HG03095 (cell line): Measurements from ENCODE around the gene TSKS.
"Not testable (repeated sequence)": the region's sequence is repeated elsewhere in the genome, so short reads cannot be mapped to it uniquely, and the experiment has no call there.

Experiments used
- ATAC-seq: cut with Tn5 transposase; IDR thresholded peaks from one replicate; pipeline ENCODE4 v1.9.1; 2021; ENCODE audit warnings: moderate library complexity; ENCODE audit not compliant: unreplicated experiment

The TSKS gene

GRCh38 chr19:49727217-49728030 lies 35.7 kb downstream of the TSKS start:
- ATAC-seq = no peak

GRCh38 chr19:49719420-49719819 lies 43.7 kb downstream of the TSKS start:
- not testable (repeated sequence) for ATAC-seq

- no peak for ATAC-seq
Observed at GRCh38 chr19:49718991-49719390, 44.1 kb downstream of the TSKS start.

GRCh38 chr19:49718511-49718910 lies 44.6 kb downstream of the TSKS start:
- no peak for ATAC-seq

- ATAC-seq = no peak
Observed at GRCh38 chr19:49716154-49716553, 47.0 kb downstream of the TSKS start.

- no peak for ATAC-seq
Observed at GRCh38 chr19:49713236-49713845, 49.8 kb downstream of the TSKS start.

- ATAC-seq = no peak
Observed at GRCh38 chr19:49712397-49712859, 50.7 kb downstream of the TSKS start.

- ATAC-seq = no peak
Observed at GRCh38 chr19:49710372-49710951, 52.6 kb downstream of the TSKS start.

- no peak for ATAC-seq
Observed at GRCh38 chr19:49705919-49706318, 57.2 kb downstream of the TSKS start.

GRCh38 chr19:49704888-49705642 lies 58.0 kb downstream of the TSKS start:
- ATAC-seq = no peak

- no peak for ATAC-seq
Observed at GRCh38 chr19:49701271-49701786, 61.8 kb downstream of the TSKS start.

GRCh38 chr19:49700563-49700962 lies 62.5 kb downstream of the TSKS start:
- no peak for ATAC-seq

- ATAC-seq = no peak
Observed at GRCh38 chr19:49699364-49699763, 63.7 kb downstream of the TSKS start.

- ATAC-seq = no peak
Observed at GRCh38 chr19:49696865-49697264, 66.2 kb downstream of the TSKS start.

- ATAC-seq = no peak
Observed at GRCh38 chr19:49696115-49696514, 67.0 kb downstream of the TSKS start.

GRCh38 chr19:49692147-49692506 lies 71.0 kb downstream of the TSKS start:
- no peak for ATAC-seq

- no peak for ATAC-seq
Observed at GRCh38 chr19:49691243-49692146, 71.6 kb downstream of the TSKS start.

- ATAC-seq = no peak
Observed at GRCh38 chr19:49690656-49691242, 72.4 kb downstream of the TSKS start, which contains the start of gene CPT1C. TSS of gene CPT1C (plus strand) at chr19:49691116. CDS start at chr19:49692253, 1,137 bp downstream.

GRCh38 chr19:49690079-49690655 lies 72.9 kb downstream of the TSKS start:
- ATAC-seq = no peak
